Activated T-helper 1 cell treated with anti-CD3 and anti-CD28 coated beads, Interleukin-2, amount 50 U/mL, for 16 hours (primary cell): ENCODE measurements around the gene GLS.
"Not testable (repeated sequence)": the region's sequence is repeated elsewhere in the genome, so short reads cannot be mapped to it uniquely, and the experiment has no call there.

Experiments used
- DNase-seq, 2 donors: peaks; one replicate each; pipeline ENCODE4 v3.0.0-alpha.2; 2020; ENCODE audit warnings: low read depth in 1 of 2, low spot score in 1 of 2

Gene GLS

DNA sequence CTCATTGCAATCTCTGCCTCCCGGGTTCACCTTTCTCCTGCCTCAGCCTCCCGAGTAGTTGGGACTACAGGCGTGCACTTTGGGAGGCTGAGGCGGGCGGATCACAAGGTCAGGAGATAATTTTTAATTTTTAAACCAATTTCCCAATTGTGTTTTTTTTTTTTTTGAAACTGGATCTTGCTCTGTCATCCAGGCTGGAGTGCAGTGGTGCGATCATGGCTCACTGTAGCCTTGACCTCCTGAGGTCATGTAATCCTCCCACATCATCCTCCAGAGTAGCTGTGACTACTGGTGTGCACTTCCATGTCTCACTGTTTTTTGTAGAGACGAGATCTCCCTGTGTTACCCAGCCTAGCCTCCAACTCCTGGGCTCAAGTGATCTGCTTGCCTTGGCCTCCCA lies 49.3 kb downstream of the GLS start:
- no peak for DNase-seq

DNA sequence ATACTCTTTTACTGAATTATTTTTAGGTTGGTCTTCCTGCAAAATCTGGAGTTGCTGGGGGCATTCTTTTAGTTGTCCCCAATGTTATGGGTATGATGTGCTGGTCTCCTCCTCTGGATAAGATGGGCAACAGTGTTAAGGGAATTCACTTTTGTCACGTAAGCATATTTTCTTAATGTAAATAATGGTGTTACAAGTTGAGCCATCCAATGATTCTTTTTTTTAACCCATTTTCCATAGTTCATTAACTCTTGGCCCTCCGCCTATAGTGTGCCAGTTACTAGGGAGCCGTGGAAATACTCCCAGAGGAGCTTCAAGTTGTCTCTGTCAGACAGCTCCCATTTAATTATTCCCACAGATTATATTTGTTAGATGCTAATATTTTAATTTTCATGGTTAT lies 49.8 kb downstream of the GLS start:
- DNase-seq, result no peak

DNA sequence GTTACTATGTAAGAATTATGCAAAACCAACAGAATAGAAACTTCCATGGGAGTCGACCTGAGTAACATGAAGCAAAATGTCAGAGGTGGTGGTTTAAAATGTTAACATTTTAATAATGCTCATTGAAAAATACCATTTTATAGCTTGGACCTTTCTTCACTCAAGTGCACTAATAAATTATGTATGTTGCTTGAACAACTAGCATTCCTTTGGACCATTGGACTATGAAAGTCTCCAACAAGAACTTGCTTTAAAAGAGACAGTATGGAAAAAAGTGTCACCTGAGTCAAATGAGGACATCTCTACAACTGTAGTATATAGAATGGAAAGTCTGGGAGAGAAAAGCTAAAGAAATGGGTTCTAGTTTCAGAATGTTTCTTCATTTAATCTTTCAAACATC lies 51.9 kb downstream of the GLS start:
- DNase-seq, result no peak

DNA sequence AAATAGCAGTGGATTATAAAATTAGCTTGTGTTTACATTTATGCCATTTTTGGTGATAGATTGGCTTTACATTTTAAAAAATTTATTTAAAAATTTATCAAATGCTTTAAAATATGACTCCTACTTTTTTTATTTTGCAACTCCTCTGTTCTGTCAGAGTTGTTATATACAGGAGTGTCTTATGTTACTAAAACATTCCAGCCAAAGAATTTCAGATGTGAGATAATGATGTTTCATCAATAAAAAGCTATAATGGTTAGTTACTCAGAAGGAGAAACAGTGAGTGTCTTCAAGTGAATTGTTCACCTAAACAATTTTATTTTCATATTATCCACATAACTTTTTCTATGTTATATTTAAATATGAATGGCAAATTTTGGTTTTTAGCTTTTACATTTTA lies 52.7 kb downstream of the GLS start:
- DNase-seq, result no peak

DNA sequence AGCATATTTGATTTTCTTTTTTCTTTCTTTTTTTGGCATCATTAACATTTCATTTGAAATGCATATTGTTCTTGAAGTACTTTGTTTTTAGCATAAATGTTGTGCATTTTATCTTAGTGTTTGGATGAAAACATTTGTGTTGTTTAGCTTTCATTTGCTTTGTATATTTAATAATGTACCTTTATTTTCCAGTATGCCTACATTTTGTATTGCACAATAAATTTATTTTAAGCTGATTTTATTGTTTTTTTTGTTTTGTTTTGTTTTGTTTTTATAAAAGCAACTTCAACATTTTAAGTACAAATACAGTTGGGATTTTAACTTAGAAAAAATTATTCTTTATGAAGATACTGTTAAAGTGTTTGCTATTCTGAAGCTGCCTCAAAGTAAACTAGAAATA lies 54.4 kb downstream of the GLS start:
- no peak for DNase-seq

DNA sequence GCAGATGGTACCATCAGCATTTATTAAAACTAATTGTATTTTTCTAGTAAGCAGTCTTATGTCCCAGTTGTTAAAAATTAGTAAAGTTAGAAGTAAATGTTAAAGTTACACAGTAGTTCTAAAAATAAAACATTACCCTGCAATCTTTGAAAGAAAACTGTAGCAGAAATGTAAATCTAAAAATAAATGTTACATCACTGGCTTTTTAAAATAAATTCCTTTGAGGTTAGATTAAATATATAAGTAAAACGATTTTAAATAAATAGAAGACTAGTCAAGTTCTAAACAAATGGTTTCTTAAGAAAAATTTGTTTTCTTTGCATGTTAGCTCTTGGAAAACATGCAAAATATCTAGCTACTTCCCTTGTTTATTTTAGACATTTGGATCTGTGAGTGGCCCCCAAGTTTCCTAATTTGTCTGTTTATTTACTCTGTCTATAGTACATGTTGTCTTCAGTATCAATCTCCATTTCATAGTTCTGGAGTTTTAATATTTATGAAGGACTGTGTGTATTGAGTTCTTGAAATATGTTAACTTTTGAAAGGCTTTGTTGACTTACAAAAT lies 58.2 kb downstream of the GLS start:
- DNase-seq, result no peak

DNA sequence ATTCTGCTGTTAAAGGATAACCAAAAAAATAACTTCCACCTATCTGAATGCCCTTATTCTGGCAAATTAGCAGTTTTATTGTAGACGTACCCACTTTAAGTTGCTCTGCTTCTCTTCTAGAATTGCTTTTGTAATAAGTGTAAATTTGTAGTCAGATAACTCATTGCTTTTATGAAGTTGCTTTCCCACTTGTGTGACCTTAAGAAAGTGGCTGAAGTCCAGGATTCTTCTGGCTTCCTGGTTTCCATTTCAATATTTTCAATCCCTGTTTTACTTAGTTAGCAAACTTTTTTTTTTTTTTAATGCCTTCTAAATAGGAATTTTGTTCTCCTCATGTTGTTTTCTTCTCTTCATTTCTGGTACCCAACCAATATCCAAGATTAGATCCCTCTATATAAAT lies 59.8 kb downstream of the GLS start:
- no peak for DNase-seq

DNA sequence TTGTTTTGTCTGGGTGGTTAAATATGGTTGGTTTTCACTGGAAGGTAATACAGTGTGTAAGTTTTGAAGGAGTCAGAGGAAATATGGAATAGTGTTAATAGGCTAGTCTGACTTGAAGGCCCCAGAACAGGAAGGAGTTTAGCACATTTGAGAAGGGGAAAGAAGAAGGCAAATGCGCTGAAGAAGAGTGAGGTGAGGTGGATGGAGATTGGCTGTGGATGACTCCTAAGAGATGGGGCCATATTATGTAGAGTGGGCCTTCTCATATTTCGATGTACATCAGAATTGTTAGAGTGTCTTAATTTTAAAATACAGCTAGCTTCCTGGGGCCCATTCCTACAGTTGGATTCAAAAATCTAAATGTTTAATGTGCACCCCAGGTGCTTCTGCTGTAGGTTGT lies 61.0 kb downstream of the GLS start:
- no peak for DNase-seq

DNA sequence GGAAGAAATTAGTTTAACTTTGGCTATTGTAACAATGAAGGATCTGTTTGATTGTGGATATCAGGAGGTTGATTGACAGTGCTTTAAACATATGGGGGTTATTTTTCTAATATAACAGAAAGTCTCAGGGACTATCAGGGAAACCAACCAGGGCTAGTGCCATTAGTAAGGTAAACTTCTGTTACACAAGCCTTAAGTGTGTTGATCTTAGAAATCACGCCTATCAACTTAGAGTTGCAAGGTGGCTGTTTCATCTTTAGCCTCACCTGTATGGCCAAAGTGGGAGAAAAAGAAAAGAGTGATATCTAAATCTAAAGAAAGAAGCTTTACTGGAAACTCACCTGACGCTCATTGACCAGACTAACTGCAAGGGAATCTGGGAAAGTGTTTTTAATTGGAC lies 62.1 kb downstream of the GLS start:
- no peak for DNase-seq

DNA sequence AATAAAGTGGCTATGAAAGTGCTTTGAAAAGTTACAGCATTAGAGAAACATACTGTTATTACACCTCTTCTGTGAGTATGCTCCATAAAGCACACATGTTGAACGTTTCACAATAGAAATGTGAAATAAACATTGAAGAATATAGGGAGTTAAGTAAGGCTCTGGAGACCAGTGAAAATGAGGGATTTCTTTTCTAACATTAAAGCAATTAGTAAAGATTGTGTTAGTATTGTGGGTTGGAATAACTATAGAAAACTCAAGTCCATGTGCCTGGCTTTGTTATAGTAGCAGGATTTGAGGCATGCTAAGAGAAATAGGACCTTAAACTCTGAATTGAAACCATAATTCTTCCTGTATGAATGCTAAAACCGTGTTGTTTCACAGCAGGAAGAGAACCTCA lies 63.1 kb downstream of the GLS start:
- no peak for DNase-seq

DNA sequence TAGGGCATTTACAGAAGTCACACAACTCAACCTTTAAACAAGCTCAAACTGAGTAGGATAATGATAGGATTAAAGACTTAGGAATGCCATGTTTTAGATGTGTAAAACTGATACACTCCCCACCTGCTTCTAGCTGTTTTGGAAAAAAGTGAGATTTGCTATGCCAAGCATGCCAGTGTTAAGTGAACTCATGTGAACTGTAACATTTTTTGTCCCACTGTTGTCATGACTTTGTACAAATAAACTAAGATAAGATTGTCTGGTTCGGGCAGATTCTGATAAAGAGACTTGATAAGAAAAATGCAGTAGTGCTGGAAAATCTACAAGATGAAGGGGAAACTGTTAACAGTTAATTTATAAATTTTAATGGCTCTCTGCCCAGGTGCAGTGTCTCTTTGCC lies 66.5 kb downstream of the GLS start:
- no peak for DNase-seq

DNA sequence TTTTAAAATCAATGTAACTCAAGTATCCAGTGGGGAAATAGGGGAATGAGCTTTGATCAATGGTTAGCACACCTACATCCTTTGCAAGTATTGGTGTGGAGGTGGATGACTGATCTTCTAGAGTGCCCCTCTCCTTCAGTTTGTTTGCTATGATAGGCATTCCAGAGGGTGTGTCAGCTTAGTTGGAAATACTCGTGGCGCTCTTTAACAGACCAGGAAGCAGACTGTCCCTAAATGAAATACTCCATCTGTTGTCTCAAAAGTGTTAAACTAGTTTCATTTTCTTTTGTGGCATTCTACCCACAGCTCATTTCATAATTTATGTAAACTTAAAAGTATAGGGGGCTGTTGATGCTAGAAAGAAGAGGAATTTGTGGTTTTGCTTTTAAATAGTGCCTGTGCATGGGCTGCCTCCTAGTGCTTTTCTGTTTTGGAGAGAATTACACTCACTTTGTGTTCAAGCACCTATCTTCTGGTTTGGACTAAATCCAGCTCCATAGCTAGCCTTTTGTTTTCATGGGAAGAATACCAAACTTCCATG lies 67.2 kb downstream of the GLS start:
- no peak for DNase-seq

DNA sequence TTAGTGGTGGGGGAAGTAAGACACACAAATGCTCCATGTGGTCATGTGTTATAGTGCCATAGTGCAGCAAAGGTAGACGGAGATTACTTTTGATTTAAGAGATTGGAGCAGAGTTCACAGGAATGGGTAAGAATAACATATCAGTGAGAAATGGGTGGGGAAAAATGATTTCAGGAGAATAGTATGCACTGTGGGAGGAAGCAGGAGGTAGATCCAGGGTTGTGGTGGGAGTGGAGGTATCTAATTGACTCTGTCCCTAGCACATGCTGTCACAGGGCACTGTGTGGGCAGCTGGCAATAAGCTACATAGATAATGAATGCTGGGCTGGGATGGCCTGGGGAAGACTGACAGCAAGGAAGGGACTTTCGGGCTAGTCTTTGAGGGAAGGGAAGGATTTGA lies 68.0 kb downstream of the GLS start:
- no peak for DNase-seq

DNA sequence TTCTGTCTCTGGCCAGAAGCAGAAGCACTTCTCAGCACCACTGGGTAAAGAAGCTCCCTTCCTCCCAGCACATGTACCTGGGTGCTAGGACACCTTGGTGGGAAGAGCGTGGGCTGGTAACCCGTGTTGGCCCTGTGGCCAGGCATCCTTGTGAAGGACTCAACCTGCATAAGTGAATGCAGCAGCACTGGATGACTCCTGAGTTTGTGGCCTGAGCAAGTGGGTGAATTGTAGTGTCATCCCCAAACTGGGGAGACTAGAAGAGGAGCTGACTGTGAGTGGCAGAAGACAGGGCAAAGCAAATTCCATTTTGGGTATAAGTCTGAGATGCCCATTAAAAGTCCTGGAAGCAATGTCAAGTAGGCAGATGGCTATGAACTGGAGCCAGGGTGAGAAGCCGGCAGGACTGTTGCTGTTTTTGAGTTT lies 70.0 kb downstream of the GLS start:
- DNase-seq, result no peak

DNA sequence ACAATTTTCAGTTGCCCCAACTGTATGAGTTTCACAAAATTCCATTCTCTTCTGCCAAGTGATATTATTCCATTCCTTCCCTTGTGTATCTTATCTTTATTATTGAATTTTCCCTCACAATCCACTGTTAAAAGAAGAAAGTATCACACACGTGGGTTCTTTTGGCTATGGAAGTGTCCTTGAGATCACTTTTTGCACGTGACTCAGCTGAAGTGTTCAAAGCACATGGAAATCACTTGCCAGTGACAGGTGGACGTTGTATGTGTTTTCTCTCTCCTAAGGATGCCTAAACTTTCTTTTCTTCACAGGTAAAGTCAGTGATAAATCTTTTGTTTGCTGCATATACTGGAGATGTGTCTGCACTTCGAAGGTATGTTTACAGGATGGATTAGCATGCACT lies 72.6 kb downstream of the GLS start:
- DNase-seq, result no peak

DNA sequence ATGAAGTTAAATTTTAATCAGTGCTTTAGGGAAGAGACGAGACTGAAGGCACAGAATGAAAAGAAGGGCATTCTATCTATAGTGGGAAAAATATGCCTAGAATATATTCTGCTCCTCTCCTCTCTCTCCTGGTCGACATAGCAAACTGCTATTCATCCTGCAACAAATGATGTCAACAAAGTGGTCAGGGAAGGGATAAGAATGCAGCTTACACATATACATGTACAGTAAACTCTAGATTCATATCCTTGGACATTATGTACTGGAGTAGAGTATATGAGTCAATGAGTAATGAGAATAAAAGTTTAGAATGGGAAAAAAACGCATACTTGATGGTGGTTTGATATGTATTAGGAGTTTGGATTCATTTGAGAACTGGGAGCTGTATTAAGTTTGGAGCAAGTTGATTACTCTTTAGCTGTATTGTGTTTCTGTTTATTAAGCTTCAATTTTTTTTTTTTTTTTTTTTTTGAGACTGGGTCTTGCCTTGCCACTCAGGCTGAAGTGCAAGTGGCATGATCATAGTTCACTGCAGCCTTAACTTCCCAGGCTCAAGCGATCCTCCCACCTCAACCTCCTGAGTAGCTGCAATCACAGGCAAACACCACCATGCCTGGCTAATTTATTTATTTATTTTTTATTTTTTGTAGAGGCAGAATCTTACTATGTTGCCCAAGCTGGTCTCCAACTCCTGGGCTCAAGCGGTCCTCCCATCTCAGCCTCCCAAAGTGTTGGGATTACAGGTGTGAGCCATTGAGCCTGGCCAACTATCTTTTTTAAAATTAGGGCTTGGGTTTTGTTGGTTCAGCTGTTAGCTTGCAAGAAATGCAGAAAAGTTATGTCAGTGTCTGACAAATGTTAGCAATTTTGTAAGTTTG lies 79.5 kb downstream of the GLS start:
- no peak for DNase-seq

DNA sequence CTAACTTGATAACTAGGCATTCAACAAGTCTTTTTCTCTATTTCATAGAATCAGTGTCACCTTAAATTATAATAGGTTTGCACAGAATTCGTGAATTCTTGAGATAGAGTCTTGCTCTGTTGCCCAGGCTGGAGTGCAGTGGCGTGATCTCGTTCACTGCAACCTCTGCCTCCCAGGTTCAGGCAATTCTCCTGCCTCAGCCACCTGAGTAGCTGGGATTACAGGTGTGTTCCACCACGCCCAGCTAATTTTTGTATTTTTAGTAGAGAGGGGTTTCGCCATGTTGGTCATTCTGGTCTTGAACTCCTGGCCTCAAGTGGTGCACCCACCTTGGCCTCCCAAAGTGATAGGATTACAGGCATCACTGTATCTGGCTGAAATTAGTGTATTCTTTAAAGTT lies 80.5 kb downstream of the GLS start:
- DNase-seq, result not testable (repeated sequence)

DNA sequence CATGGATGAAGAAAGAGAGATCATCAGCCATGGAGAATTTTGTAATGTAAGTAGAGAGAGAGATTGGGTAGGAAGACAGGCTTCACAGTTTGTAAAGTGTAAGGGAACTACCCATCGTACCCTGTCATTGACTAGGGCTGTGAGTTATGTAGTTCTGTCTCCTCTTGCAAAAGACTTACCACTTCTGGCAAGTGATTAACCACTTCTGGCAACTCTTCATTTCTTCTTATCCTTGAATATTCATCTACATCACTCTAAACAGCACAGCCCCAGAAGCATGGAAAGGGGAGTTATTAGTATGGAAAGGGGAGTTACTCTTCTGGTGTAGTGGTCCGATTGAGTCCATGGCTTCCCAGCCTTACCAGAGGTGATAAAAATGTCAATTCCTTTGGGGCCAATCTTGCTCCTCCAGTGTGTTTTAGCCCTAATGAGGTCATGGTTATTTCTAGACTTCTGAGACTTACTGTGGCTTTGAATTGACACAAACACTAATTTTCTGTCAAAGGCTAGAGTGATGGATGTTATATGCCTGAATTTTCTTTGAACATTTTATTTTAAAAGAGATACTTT lies 81.4 kb downstream of the GLS start:
- DNase-seq, result no peak

DNA sequence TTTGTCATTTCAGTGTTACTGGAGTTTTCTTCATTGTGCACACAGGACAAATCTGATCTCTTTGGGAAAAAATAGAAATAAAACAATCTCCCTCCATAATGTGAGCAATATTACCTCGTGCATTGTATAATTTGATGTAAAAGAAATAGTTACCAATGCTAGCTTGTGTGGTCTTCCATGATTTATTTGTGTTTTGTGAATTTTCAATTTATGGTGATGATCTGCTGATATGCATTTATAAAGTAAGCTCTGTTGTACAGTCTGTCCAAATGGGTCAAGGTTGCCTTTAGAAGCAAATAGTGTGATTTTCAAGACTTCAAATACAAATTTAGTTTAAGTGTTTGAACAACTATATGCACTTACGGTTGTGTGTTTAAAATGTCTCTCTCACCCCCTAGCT lies 82.5 kb downstream of the GLS start:
- no peak for DNase-seq

DNA sequence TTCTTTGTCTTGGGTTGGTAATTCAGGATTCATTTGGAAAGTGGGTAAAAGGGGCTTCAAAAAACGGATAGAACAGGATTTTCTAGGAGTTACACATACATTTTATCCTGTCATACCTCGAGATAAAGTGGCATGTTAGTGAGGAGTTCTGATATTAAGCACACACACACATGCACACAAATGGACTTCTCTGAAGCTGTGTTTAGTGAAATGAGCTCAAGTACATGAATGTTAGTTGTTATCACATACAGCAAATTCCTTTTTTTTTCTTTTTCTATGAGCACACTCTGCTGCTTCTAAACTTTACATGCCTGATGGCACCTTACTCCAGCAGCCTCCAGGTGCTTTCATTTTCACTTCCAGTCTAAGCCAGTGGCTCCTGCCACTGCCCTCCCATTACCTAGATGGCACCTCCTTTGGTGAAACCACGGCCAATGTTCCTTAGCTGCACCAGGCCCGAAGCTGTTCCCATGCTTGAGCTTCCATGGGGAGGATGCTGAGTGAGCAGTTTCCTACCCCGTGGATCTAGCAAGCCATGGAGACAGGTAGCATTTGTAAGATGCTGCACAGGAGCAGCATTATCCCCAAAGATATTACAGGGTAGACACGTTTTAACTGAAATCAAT lies 83.7 kb downstream of the GLS start:
- no peak for DNase-seq

DNA sequence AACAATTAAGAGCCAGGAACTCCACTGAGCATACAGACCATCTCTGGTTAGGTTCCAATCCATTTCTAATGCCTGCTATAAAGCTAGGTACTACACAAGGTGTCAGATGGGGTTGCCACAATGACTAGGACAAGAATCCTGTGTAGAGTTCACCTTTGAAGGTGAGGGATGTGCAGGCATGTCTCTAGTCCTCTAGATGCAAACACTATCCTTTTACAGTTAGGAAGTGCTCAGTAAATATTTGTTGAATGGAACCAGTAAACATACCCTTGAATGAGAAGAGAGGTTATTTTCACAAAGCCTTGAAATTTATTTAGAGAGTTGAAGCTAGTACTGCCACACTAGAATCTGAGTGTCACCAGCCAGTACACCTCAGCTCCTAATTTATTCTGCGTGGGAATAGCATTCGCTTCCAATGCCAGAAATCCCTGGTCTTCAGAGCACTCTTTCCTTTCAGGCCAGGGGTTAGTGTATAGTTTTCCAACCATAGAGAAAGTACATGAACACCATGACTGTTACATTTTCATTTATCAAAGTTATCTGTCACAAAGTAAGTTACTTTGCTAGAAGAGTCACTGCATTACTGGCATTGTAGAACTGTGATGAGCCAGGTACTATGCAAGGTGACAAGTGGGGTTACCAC lies 85.1 kb downstream of the GLS start:
- DNase-seq, result no peak
